GM19467 (cell line): ENCODE results near the gene CNOT1.
"Not testable (repeated sequence)": the region's sequence is repeated elsewhere in the genome, so short reads cannot be mapped to it uniquely, and the experiment has no call there.

Source experiments
- ATAC-seq: cut with Tn5 transposase; IDR thresholded peaks from one replicate; pipeline ENCODE4 v1.9.1; 2021; ENCODE audit warnings: mild to moderate bottlenecking, moderate library complexity; ENCODE audit not compliant: unreplicated experiment

Gene CNOT1

GRCh38 chr16:58582971-58583765 is 46.5 kb downstream of the CNOT1 start:
- no peak for ATAC-seq

- no peak for ATAC-seq
Measured at GRCh38 chr16:58582133-58582532, 47.5 kb downstream of the CNOT1 start.

- no peak for ATAC-seq
Measured at GRCh38 chr16:58579587-58579986, 50.0 kb downstream of the CNOT1 start.

GRCh38 chr16:58578642-58579041 is 51.0 kb downstream of the CNOT1 start:
- ATAC-seq, result no peak

GRCh38 chr16:58577141-58577540 is 52.5 kb downstream of the CNOT1 start:
- ATAC-seq, result no peak

DNA sequence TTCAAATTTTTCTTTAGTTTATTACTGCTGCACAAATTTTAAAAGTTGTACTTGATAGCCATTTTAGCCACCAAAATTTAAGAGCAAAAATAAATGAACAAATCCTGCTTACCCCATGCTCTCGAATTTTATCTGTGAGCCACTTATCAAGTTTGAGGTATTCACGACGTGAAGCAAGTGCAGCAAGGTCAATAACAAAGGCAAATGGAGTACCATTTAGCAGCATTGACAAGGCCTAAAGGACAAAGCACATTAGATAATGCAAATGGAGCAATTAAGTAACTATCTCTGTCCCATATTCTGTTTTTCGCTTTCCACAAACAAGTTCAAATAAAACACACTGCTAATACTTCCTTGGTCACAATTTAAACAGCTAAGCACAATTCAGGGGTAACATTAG is 54.7 kb downstream of the CNOT1 start:
- ATAC-seq, result no peak

DNA sequence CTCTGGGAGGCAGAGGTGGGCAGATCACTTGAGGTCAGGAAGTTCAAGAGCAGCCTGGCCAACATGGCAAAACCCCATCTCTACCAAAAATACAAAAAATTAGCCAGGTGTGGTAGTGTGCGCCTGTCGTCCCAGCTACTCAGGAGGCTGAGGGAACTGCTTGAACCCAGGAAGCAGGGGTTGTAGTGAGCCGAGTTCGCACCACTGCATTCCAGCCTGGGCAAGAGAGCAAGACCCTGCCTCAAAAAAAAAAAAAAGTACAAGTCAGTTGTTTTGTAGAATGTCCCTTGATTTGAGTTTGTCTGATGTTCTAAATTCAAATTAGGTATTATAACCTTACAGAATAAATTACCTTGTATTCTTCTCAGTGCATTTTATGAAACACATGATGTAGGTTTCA is 63.9 kb downstream of the CNOT1 start:
- ATAC-seq, result not testable (repeated sequence)

DNA sequence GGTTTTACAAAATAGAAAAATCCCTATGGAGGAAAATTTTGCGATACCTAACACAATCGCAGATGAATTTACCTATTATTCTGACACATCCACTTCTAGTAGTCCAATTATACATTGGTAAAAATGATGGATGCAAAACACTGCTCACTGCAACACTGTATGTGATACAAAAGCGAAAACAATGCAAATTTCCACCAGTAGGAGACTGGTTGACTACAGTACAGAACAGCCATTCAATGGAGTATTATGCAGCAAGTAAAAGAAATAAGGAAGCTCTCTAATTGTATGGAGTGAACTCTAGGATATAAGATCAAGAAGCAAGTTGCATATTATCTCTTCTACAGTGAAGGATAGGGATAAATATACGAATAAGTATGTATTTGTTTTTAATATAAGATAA is 65.9 kb downstream of the CNOT1 start:
- no peak for ATAC-seq

GRCh38 chr16:58563235-58563634 is 66.4 kb downstream of the CNOT1 start:
- ATAC-seq, result no peak

DNA sequence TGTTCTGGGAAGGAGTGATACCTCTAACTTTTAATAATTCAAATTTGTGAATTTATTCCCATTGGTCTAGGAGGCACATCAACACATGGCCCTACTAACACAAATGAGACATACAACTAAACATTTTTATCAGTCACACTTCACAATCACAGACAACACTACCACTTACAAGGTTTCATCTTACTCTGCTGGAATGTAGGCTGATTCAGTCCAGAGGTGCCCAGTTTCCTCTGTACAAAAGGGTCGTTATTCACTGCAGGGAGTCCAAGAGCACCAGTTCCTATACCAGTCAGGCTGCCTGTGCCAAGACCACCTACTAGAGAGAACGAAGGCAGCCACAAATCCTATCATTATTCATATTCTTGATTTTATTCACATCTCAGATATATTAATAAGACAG is 72.9 kb downstream of the CNOT1 start:
- ATAC-seq, result no peak

GRCh38 chr16:58551496-58551895 is 78.1 kb downstream of the CNOT1 start:
- ATAC-seq, result no peak

DNA sequence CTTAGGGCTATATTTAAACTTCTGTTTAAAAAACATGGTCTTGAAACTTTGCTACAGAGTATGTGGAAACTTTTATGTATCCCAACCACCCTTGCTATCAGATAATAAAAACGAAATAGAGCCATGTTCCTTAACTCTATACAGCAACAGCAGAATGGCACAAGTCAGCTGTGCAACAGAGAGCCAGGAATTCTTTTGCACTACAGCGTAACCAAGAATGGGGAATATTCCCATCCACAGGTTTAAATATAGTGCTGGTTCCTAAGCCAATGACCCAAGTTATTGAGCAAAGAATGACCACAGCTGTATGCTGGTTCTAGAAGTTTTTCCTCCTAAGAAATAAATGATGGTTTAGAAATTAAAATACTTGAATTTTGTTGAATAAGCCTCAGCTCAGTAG is 81.2 kb downstream of the CNOT1 start:
- no peak for ATAC-seq

DNA sequence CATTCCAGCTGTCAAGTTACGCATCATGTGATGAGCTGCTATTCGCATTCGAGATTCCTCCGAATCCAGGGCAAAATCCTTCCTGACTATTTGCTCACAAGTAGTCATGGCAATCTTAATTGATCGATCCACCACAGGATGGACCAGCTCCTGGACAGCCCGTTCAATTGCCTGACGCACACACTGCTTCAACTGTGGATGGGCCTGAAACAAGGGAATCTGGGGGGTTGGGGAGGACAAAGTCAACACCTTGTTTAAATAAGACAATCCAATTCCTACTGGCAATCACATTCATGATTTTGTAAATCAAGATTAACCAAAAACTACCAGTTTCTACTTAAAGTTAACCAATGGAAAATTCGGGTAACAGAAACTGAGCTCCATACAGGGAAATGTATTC is 85.9 kb downstream of the CNOT1 start:
- no peak for ATAC-seq

- ATAC-seq, result no peak
Measured at GRCh38 chr16:58542291-58542690, 87.3 kb downstream of the CNOT1 start.

DNA sequence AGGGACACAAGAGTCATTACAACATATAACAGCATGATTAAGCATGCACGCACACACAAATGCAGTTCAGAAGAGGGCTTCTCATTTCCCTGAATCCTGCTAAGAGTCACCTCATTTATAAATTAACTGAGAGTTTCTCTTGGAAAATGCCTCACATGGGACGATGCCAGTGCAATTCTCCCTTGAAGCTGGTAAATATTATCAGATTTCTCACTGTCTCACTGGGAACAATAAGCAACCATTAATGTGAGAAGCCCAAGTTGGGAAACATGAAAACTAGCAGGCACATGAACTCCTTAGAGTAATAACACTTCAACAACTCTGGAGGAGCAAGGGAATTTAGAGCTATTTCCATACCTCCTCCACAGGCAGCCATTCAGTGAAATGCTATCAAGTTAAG is 87.9 kb downstream of the CNOT1 start:
- no peak for ATAC-seq

DNA sequence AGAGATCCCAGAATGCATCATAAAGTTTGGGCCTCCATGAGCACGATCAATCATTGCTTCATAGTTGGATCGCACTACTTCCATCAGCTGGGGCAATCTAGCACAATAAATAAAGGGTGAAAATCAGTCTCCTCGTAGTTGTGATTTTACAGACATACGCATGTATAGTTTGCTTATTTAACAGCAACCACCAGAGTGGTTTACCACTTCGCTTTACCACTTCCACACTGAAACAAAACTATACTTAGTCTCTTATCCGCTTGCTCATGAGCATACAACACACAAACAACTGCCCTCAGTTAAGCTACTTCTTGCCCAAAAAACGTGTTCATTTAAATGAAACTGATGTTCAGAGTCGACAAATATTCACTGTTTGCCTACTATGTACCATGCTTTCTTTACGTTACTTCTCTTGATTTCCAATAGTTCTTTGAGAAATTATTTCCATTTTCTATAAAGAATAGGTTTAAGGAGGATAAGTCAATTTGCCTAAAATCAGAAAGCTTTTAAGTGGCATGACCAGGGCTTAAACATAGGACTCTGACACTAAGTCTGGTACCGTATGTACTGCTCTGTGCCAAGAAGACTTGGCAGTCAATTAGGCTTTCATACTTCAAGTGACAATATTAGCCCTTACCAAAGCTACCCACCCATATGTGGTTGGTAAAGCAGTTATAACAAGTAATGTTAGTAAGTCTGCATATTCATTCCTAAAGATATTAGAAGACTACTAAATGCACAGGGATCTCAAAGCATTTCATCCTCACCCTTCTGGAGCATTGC is 92.3 kb downstream of the CNOT1 start:
- no peak for ATAC-seq

GRCh38 chr16:58536278-58536677 is 93.3 kb downstream of the CNOT1 start:
- no peak for ATAC-seq

DNA sequence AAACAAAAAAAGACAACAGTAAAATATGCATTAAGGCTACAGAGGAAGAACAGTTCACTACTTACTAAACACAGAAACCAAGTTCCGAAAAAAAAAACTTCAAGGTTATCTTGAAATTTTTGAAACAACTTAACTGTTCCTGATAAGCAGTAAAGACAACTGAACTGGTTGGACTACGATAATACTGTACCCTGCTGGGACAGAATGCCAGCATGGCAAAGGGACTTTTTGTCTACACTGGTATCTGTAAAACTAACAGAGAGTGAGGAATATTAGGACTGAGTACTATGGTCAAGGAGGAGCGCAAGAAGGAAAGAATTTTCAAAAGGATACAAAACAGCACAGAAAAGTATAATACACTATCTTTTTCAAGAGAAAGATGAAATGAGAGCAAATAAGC is 94.5 kb downstream of the CNOT1 start:
- ATAC-seq, result no peak

GRCh38 chr16:58533751-58534470 is 95.7 kb downstream of the CNOT1 start:
- ATAC-seq, result no peak

DNA sequence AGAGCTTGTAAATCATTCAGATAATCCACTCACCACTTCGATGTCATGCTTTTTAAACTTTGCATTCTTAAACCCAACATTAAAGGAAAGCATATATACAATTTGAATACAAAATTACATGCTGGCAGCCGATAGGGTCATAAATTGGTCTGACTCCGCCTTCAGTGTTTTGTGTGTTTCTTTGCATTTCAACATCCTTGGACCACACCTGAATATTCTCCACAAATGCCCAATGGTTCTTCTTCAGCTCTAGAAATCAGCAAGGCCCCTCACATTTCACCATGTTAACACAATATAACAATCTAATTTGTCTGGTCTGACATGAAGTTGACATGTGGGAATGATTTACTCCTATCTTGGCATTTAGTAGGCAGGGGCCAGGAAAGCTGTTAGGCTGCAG is 97.2 kb downstream of the CNOT1 start:
- ATAC-seq, result no peak

DNA sequence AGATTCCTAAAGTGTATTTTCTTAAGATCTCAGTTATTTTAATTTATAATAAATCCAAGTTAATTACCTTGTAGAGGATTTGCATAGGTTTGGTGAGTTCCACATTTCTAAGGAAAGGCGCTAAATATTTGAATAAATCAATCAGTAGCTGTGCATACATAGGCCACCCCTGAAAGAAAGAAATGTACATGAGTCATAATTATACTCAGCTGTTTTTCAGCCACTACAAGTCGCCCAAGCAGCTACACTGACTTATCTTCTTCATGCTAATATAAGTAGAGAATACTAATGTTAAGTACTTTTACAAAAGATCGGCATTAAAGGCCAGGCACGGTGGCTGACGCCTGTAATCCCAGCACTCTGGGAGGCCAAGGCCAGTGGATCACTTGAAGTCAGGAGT is 99.4 kb downstream of the CNOT1 start:
- no peak for ATAC-seq

DNA sequence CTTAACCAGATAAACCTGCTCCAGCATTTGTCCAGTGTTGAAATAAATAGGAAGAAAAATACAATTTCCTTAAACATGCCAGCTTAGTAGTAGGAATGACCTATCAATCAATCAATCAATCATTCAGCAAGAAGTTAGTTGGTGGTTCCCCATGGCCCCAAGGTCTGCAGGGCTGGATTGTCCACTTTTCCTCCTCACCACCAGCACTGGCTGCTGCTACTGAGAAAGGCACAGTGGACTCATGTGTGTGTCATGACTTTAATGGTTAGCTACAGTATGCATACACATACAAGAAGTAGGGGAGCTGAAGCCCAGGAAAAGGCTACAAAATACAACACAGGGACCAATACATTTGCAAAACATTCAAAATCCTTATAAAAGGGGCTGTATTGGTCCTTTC is 109.9 kb downstream of the CNOT1 start:
- ATAC-seq, result no peak
